ENCODE results near the gene CNTNAP4. TPM values are rescaled to one million over a fixed set of nuclear protein-coding genes. Genes with fewer than 3 reads are reported as not detected.

Gene CNTNAP4
- total and polyA plus RNA-seq, 2 of the 8 experiments (the other 6 are each of a cell fraction or from before 2014, with no cell fraction given) = not detected

DNA sequence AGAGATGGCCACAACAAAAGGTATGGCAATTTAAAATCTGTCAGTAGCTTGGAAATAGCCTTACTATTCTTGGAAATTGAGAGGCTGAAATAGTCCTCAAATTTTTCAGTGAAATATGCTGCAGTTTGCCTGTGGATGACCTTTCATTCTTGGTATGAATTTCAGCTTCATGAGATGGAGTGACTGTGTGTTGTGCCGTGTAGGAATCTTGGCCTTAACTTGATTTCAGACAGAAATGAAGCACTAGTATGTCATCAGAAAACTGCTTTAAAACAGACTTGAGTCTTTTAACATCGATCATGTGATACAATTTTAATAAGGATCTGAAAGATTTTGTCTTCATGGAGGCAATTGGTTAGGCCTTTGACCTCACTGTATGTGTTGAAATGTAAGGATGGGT, 247.2 kb downstream of the CNTNAP4 start:
- Histone ChIP-seq H3K36me3 (ENCODE audit: control insufficient read depth in 2 of 4, insufficient read depth in 4 of 4, low read length in 3 of 4) (no peaks in the 10 kb centered on the region), H3K79me2 (ENCODE audit: control insufficient read depth in 1 of 2, insufficient read depth in 2 of 2, low read length in 2 of 2) (no peaks in the 10 kb centered on the region), H3K23me2 (ENCODE audit: low read depth, low read length) (no peaks in the 10 kb centered on the region), H4K91ac (replicated peaks; ENCODE audit: insufficient read length, low read length) (no peak overlapping the region), H3K4me3 (ENCODE audit: extremely low read depth in 1 of 4, insufficient read depth in 2 of 4, low read depth in 3 of 4, low read length in 4 of 4) (no peak overlapping the region), H3K9me3 (ENCODE audit: insufficient read depth in 2 of 2, low read depth in 1 of 2, low read length in 1 of 2) (no peaks in the 10 kb centered on the region), H2AFZ (ENCODE audit: low read length) (no peak overlapping the region), H2AK5ac (ENCODE audit: low read depth, low read length) (no peak overlapping the region), H2BK15ac (ENCODE audit: low read length) (no peak overlapping the region), H3K9ac (replicated peaks in 1 of 4; ENCODE audit: extremely low read depth in 1 of 4, low read depth in 3 of 4, low read length in 3 of 4) (no peak overlapping the region), H2BK20ac (ENCODE audit: low read length) (no peak overlapping the region), H3K56ac (replicated peaks; ENCODE audit: insufficient read length, low read depth, low read length) (no peak overlapping the region), H3K23ac (ENCODE audit: insufficient read length) (no peak overlapping the region), H3K27ac (ENCODE audit: low read depth, low read length) (no peak overlapping the region), H2BK120ac (replicated peaks; ENCODE audit: low read depth, low read length) (no peak overlapping the region), H3K27me3 (replicated peaks in 1 of 4; ENCODE audit: control insufficient read depth in 3 of 4, extremely low read depth in 1 of 4, insufficient read depth in 3 of 4, low read length in 3 of 4) (no peaks in the 10 kb centered on the region), H3K18ac (ENCODE audit: extremely low read depth, low read length) (no peak overlapping the region), H3K4me2 (ENCODE audit: insufficient read depth in 1 of 2, low read depth in 2 of 2, low read length in 2 of 2) (no peak overlapping the region), H3K14ac (ENCODE audit: insufficient read length) (no peak overlapping the region), H4K20me1 (replicated peaks in 1 of 2; ENCODE audit: control insufficient read depth in 1 of 2, insufficient read depth in 2 of 2, low read length in 2 of 2) (no peaks in the 10 kb centered on the region), H2BK5ac (ENCODE audit: low read depth, low read length) (no peak overlapping the region), H4K5ac (ENCODE audit: insufficient read length, low read depth, low read length) (no peak overlapping the region), H4K8ac (ENCODE audit: extremely low read depth, insufficient read depth, low read length) (no peak overlapping the region), H3K4ac (replicated peaks; ENCODE audit: insufficient read length, low read depth, low read length) (no peak overlapping the region), H3K79me1 (ENCODE audit: low read depth, low read length) (no peaks in the 10 kb centered on the region), H2BK12ac (ENCODE audit: low read depth, low read length) (no peak overlapping the region), H3K4me1 (replicated peaks in 1 of 4; ENCODE audit: control insufficient read depth in 3 of 4, insufficient read depth in 4 of 4, low read length in 3 of 4) (peaks cover 0 to 4% (median 0%) of the 10 kb centered on the region in 4 experiments; a peak in 2 of 7 replicates)
- FAIRE-seq (no peak), DNase-seq (ENCODE audit: low read depth in 1 of 2, low spot score in 2 of 2) (no peak)
- ChIA-PET POLR2A (ENCODE audit: partially characterized antibody) (no interaction called here), CTCF (ENCODE audit: partially characterized antibody) (interaction anchor here (0.6 to 1.6 kb wide), 2 partner anchors 117 to 129 kb away, joined by 3 to 4 read pairs; no protein-coding TSS in a partner anchor)
- TF ChIP-seq EGR1 (IDR thresholded peaks at IDR 0.05; ENCODE audit: borderline replicate concordance, low read depth, low read length) (no peak), RXRA (IDR thresholded peaks at IDR 0.05; ENCODE audit: insufficient read depth, low read depth, low read length) (no peak), TCF12 (IDR thresholded peaks at IDR 0.05; ENCODE audit: low read depth, low read length) (no peak), POLR2AphosphoS5 (IDR thresholded peaks at IDR 0.05; ENCODE audit: low read depth, low read length) (no peak), CHD1 (IDR thresholded peaks at IDR 0.05; ENCODE audit: low read depth, low read length) (no peak)
- 71% methylated on average over 2 of the region's 2 CpGs; no CpG with 5 or more reads in 1 of the 2 experiments for WGBS, 2 experiments (ENCODE audit: extremely low coverage in 1 of 2, insufficient coverage in 1 of 2, insufficient read length in 1 of 2, insufficient replicate concordance in 2 of 2, low coverage in 1 of 2, low lambda C conversion rate in 2 of 2, missing lambda C conversion rate in 1 of 2)
